Pancreas (tissue), 10 donors: ENCODE measurements around the gene SERPIND1. TPM values are rescaled to one million over a fixed set of nuclear protein-coding genes. Genes with fewer than 3 reads are reported as not detected.

Source experiments
- ATAC-seq, 4 donors: fragments of 200-7000 bp; cut with Tn5 transposase; one replicate each; pipeline versions ENCODE4 v1.8.0 to v1.9.1; 2020; ENCODE audit warnings: mild to moderate bottlenecking in 4 of 4, moderate library complexity in 4 of 4
- DNase-seq, 6 donors: peaks; one replicate each; pipeline ENCODE4 v3.0.0-alpha.2; 2020
- FAIRE-seq: peaks from 2 replicates; lab custom pipeline; 2012; peaks lifted over from hg19 to GRCh38; lab: Jason Lieb, UNC
- H3K27ac ChIP-seq, 4 donors: fragments of 200-600 bp; sonication (generic); 1 replicate in 3 of 4; 2 replicates in 1 of 4; pipeline versions ENCODE4 v1.5.0 to v1.8.0; 2020
- H3K27me3 ChIP-seq, 4 donors: fragments of 200-600 bp; one replicate each; pipeline ENCODE4 v1.8.0; 2021
- H3K36me3 ChIP-seq, 3 donors: fragments of 200-600 bp; sonication (generic) in 1 of 3; one replicate each; pipeline versions ENCODE4 v1.5.0 to v1.8.0; 2020 to 2021
- H3K4me1 ChIP-seq, 3 donors: fragments of 200-600 bp; one replicate each; pipeline ENCODE4 v1.8.0; 2021
- H3K4me3 ChIP-seq, 4 donors: fragments of 200-600 bp; sonication (generic) in 2 of 4; one replicate each; pipeline versions ENCODE4 v1.5.0 to v1.8.0; 2020 to 2021
- H3K9me3 ChIP-seq, 4 donors: fragments of 200-600 bp; one replicate each; pipeline ENCODE4 v1.8.0; 2021
- CTCF ChIP-seq, 4 donors: fragments of 200-600 bp; sonication (generic) in 3 of 4; IDR thresholded peaks; one replicate each; pipeline versions ENCODE4 v1.5.0 to v1.8.0; 2021; ENCODE audit warnings: antibody characterized with exemption in 4 of 4
- WGBS, 2 donors: extraction: QIAGEN DNeasy Blood & Tissue Kit; methylation state at CpG; one replicate each; pipeline ENCODE4 v1.1.7; 2013; 5-methylcytosine and 5-hydroxymethylcytosine counted together
- intact Hi-C, 3 donors: fragments of 100-400 bp; cut with DNase I; formaldehyde crosslinking; loops; one replicate each; pipeline versions ENCODE4 v1.11.1 to v1.14.2; 2022
- polyA plus RNA-seq, 2 donors: library from polyadenylated mRNA; stranded (reverse); fragments of 200-250 nt; gene quantifications; one replicate each; pipeline ENCODE4 v1.2.3, GENCODE V29; 2013
- total RNA-seq, 6 donors: library from RNA; stranded (reverse); fragmentation: NEBNext Ultra II Directional in 4 of 6; extraction: Animal tissue kit (Norgen Biotek cat#: 25700) in 4 of 6; gene quantifications; one replicate each; pipeline versions ENCODE4 v1.2.1 to v1.2.4, GENCODE V29; 2021 to 2023
- donor health status: healthy with polysubstance abuse.
- donor health status: DM: no; HTN: no; CAD: no; lungs with moderate emphysema.
- donor health status: DM: no; HTN: no; CAD: no.
- donor health status: control.
- donor health status: control.
- donor health status: Bipolar disorder and iron deficiency.
- donor health status: DM: yes; HTN: yes; CAD: no.
- donor health status: DM: no; HTN: no; CAD: no.
- donor health status: DM: no; HTN: no; CAD: no.
- donor health status: DM: yes; HTN: yes; CAD: no.

SERPIND1 gene
- total and polyA plus RNA-seq, 8 donors, result 0.09 to 0.35 (median 0.21) TPM; not detected in 1

- 93 to 94% methylated on average over 7 of the region's 7 CpGs for WGBS, 2 donors
- DNase-seq, result no peak
- Histone ChIP-seq H3K27me3 (no peaks in the 10 kb centered on the region), H3K9me3 (no peaks in the 10 kb centered on the region), H3K4me3 (no peak overlapping the region), H3K4me1 (no peaks in the 10 kb centered on the region), H3K27ac (no peak overlapping the region), H3K36me3 (peaks cover 0 to 38% (median 0%) of the 10 kb centered on the region in 3 donors)
- no peak for TF ChIP-seq CTCF (IDR thresholded peaks at IDR 0.05)
- intact Hi-C loops, result no loop called here
- no peak for FAIRE-seq
- ATAC-seq, result no peak
These were observed 20.9 kb downstream of the SERPIND1 start for GRCh38 chr22:20794650-20795413.

GRCh38 chr22:20796731-20797130, 22.8 kb downstream of the SERPIND1 start:
- H3K9me3 ChIP-seq, result no peaks in the 10 kb centered on the region
- DNase-seq (no peak), FAIRE-seq (no peak), ATAC-seq (no peak)
- no peak overlapping the region for H3K4me3 ChIP-seq
- H3K27me3 ChIP-seq, result no peaks in the 10 kb centered on the region
- WGBS, 2 donors, result 94% methylated on average over 8 of the region's 8 CpGs
- H3K27ac ChIP-seq, result no peak overlapping the region
- no peaks in the 10 kb centered on the region for H3K4me1 ChIP-seq
- H3K36me3 ChIP-seq, result peaks cover 0 to 47% (median 0%) of the 10 kb centered on the region in 3 donors
- intact Hi-C loops, result no loop called here
- TF ChIP-seq CTCF (IDR thresholded peaks at IDR 0.05), result no peak

GRCh38 chr22:20798218-20798617, 24.3 kb downstream of the SERPIND1 start:
- intact Hi-C loops, result no loop called here
- Histone ChIP-seq H3K36me3 (peaks cover 0 to 59% (median 2%) of the 10 kb centered on the region in 3 donors), H3K4me3 (no peak overlapping the region), H3K27ac (no peak overlapping the region), H3K27me3 (no peaks in the 10 kb centered on the region), H3K4me1 (no peaks in the 10 kb centered on the region), H3K9me3 (no peaks in the 10 kb centered on the region)
- no peak for FAIRE-seq
- WGBS, 2 donors, result 97% methylated on average over 5 of the region's 5 CpGs
- no peak for DNase-seq
- no peak for ATAC-seq
- no peak for TF ChIP-seq CTCF (IDR thresholded peaks at IDR 0.05)

- H3K27me3 ChIP-seq, result no peaks in the 10 kb centered on the region
- TF ChIP-seq CTCF (IDR thresholded peaks at IDR 0.05), result no peak
- peaks cover 1 to 66% (median 2%) of the 10 kb centered on the region in 3 donors for H3K36me3 ChIP-seq
- no peak for DNase-seq
- WGBS, 2 donors, result 87% methylated on average over 10 of the region's 10 CpGs
- H3K4me1 ChIP-seq, result no peaks in the 10 kb centered on the region
- no peak overlapping the region for H3K27ac ChIP-seq
- H3K4me3 ChIP-seq, result no peak overlapping the region
- no peak for ATAC-seq
- FAIRE-seq, result no peak
- no peaks in the 10 kb centered on the region for H3K9me3 ChIP-seq
- intact Hi-C loops, result no loop called here
These were observed 25.1 kb downstream of the SERPIND1 start for GRCh38 chr22:20798974-20799373.

- Histone ChIP-seq H3K4me1 (no peaks in the 10 kb centered on the region), H3K27ac (no peak overlapping the region), H3K9me3 (no peaks in the 10 kb centered on the region), H3K4me3 (no peak overlapping the region), H3K27me3 (no peaks in the 10 kb centered on the region), H3K36me3 (peaks cover 2 to 70% (median 6%) of the 10 kb centered on the region in 3 donors)
- FAIRE-seq, result no peak
- no peak for DNase-seq
- ATAC-seq, result no peak
- intact Hi-C loops, result no loop called here
- TF ChIP-seq CTCF (IDR thresholded peaks at IDR 0.05), result no peak
- WGBS, 2 donors, result 85 to 86% methylated on average over 8 of the region's 8 CpGs
These were observed 25.5 kb downstream of the SERPIND1 start for GRCh38 chr22:20799449-20799848.
